ENCODE measurements around the gene KRT20. TPM values are rescaled to one million over a fixed set of nuclear protein-coding genes. Genes with fewer than 3 reads are reported as not detected.
A peak's percentile ranks its signal among the peaks of the same experiment; 100 is the strongest.
"Not testable (repeated sequence)": the region's sequence is repeated elsewhere in the genome, so short reads cannot be mapped to it uniquely, and the experiment has no call there.

The KRT20 gene
- total RNA-seq, 3 donors from 2014 or later = 6.6 TPM; not detected in 2

- TF ChIP-seq POLR2AphosphoS5 (IDR thresholded peaks at IDR 0.05) (no peak), POLR2A (IDR thresholded peaks at IDR 0.05) (no peak), CTCF (IDR thresholded peaks at IDR 0.05) (no peak)
- no peaks in the 10 kb centered on the region for H3K36me3 ChIP-seq
- no peaks in the 10 kb centered on the region for H3K27me3 ChIP-seq
- DNase-seq (ENCODE audit: low spot score in 2 of 2) = no peak
- intact Hi-C loops (cut with DNase I; ENCODE audit: low total_unique reads) = no loop called here
- H3K4me3 ChIP-seq = no peak overlapping the region
- no peaks in the 10 kb centered on the region for H3K9me3 ChIP-seq
- H3K4me1 ChIP-seq = no peaks in the 10 kb centered on the region
- H3K27ac ChIP-seq = no peak overlapping the region
Measured at GRCh38 chr17:40864661-40865390, 20.2 kb downstream of the KRT20 start.

- no peak overlapping the region for H3K27ac ChIP-seq
- no peaks in the 10 kb centered on the region for H3K36me3 ChIP-seq
- no peak for TF ChIP-seq POLR2AphosphoS5 (IDR thresholded peaks at IDR 0.05)
- TF ChIP-seq POLR2A (IDR thresholded peaks at IDR 0.05) = no peak
- TF ChIP-seq CTCF (IDR thresholded peaks at IDR 0.05) = no peak
- no peaks in the 10 kb centered on the region for H3K4me1 ChIP-seq
- H3K27me3 ChIP-seq = no peaks in the 10 kb centered on the region
- H3K9me3 ChIP-seq = no peaks in the 10 kb centered on the region
- DNase-seq (ENCODE audit: low spot score in 2 of 2) = no peak
- H3K4me3 ChIP-seq = no peak overlapping the region
- intact Hi-C loops (cut with DNase I; ENCODE audit: low total_unique reads) = no loop called here
Measured at GRCh38 chr17:40862985-40863733, 21.9 kb downstream of the KRT20 start.

- no peak overlapping the region for H3K27ac ChIP-seq
- no peaks in the 10 kb centered on the region for H3K27me3 ChIP-seq
- TF ChIP-seq CTCF (IDR thresholded peaks at IDR 0.05) (no peak), POLR2AphosphoS5 (IDR thresholded peaks at IDR 0.05) (no peak), POLR2A (IDR thresholded peaks at IDR 0.05) (no peak)
- no peaks in the 10 kb centered on the region for H3K36me3 ChIP-seq
- H3K4me3 ChIP-seq = no peak overlapping the region
- no peaks in the 10 kb centered on the region for H3K4me1 ChIP-seq
- intact Hi-C loops (cut with DNase I; ENCODE audit: low total_unique reads) = no loop called here
- no peaks in the 10 kb centered on the region for H3K9me3 ChIP-seq
- no peak for DNase-seq (ENCODE audit: low spot score in 2 of 2)
Measured at GRCh38 chr17:40859536-40859935, 25.5 kb downstream of the KRT20 start.

GRCh38 chr17:40858667-40859066 is 26.4 kb downstream of the KRT20 start:
- H3K27me3 ChIP-seq; intact Hi-C loops (cut with DNase I; ENCODE audit: low total_unique reads); H3K4me3 ChIP-seq; DNase-seq (ENCODE audit: low spot score in 2 of 2); H3K4me1 ChIP-seq; H3K36me3 ChIP-seq; H3K9me3 ChIP-seq: not testable (repeated sequence)
- peak overlapping the region in 1 of 2 donors; percentile 48 for H3K27ac ChIP-seq

- no peak for TF ChIP-seq POLR2A (IDR thresholded peaks at IDR 0.05)
- TF ChIP-seq CTCF (IDR thresholded peaks at IDR 0.05) = no peak
- TF ChIP-seq POLR2AphosphoS5 (IDR thresholded peaks at IDR 0.05) = no peak
- H3K27ac ChIP-seq = peak overlapping the region; percentile 48 to 59
- no peaks in the 10 kb centered on the region for H3K9me3 ChIP-seq
- DNase-seq (ENCODE audit: low spot score in 2 of 2) = no peak
- H3K4me1 ChIP-seq = no peaks in the 10 kb centered on the region
- H3K27me3 ChIP-seq = no peaks in the 10 kb centered on the region
- no peak overlapping the region for H3K4me3 ChIP-seq
- H3K36me3 ChIP-seq = no peaks in the 10 kb centered on the region
- intact Hi-C loops (cut with DNase I; ENCODE audit: low total_unique reads) = no loop called here
Measured at GRCh38 chr17:40857535-40857934, 27.5 kb downstream of the KRT20 start.

Measured in breast epithelium (tissue), 4 donors.